Osteoblast (primary cell): ENCODE results near the gene FMN1. TPM values are rescaled to one million over a fixed set of nuclear protein-coding genes. Genes with fewer than 3 reads are reported as not detected.

Experiments used
- DNase-seq: peaks from one replicate; pipeline ENCODE4 v3.0.0; 2011; ENCODE audit warnings: low spot score, mixed read lengths; ENCODE audit not compliant: insufficient read length; ENCODE audit errors: missing footprints
- H2AFZ ChIP-seq: 2 replicates; pipeline ENCODE4 v1.6.0; 2011; ENCODE audit warnings: mild to moderate bottlenecking, low read length
- H3K27ac ChIP-seq: 2 replicates; pipeline ENCODE4 v1.5.1; 2011; ENCODE audit warnings: mild to moderate bottlenecking, low read depth, low read length, moderate library complexity
- H3K27me3 ChIP-seq: 2 replicates; pipeline ENCODE4 v1.6.0; 2012; ENCODE audit warnings: mild to moderate bottlenecking, control low read depth, inconsistent platforms, low read length, moderate library complexity; ENCODE audit not compliant: insufficient read depth
- H3K36me3 ChIP-seq: 2 replicates; pipeline ENCODE4 v1.5.1; 2011; ENCODE audit warnings: mild to moderate bottlenecking, low read length, control low read depth, moderate library complexity; ENCODE audit not compliant: insufficient read depth
- H3K4me1 ChIP-seq: 2 replicates; pipeline ENCODE4 v1.5.1; 2011; ENCODE audit warnings: mild to moderate bottlenecking, low read length, control low read depth, moderate library complexity; ENCODE audit not compliant: insufficient read depth
- H3K4me2 ChIP-seq: 2 replicates; pipeline ENCODE4 v1.6.0; 2011; ENCODE audit warnings: mild to moderate bottlenecking, low read length; ENCODE audit not compliant: insufficient read depth
- H3K4me3 ChIP-seq: fragments of 200-600 bp; sonication (generic); 3 replicates; pipeline ENCODE4 v1.5.1; 2012; ENCODE audit warnings: mild to moderate bottlenecking, low read length, inconsistent platforms; ENCODE audit not compliant: insufficient read depth
- H3K79me2 ChIP-seq: 2 replicates; pipeline ENCODE4 v1.6.0; 2012; ENCODE audit warnings: mild to moderate bottlenecking, low read length, control low read depth, inconsistent platforms; ENCODE audit not compliant: insufficient read depth
- H3K9me3 ChIP-seq: 2 replicates; pipeline ENCODE4 v1.5.1; 2011; ENCODE audit warnings: low read depth, low read length, control low read depth
- H4K20me1 ChIP-seq: 2 replicates; pipeline ENCODE4 v1.6.0; 2012; ENCODE audit warnings: mild to moderate bottlenecking, low read length, control low read depth; ENCODE audit not compliant: insufficient read depth
- CTCF ChIP-seq: IDR thresholded peaks from 2 replicates; pipeline ENCODE4 v1.5.1; 2011; ENCODE audit warnings: mild to moderate bottlenecking, low read depth, low read length, moderate library complexity; ENCODE audit errors: extremely low read depth
- total RNA-seq: library from RNA; depleted of rRNA; stranded (reverse); fragments of >200 nt; gene quantifications from 2 replicates; pipeline ENCODE4 v1.2.3, GENCODE V29; 2012

Gene FMN1
- total RNA-seq, 1 donor = 9.0 TPM

DNA sequence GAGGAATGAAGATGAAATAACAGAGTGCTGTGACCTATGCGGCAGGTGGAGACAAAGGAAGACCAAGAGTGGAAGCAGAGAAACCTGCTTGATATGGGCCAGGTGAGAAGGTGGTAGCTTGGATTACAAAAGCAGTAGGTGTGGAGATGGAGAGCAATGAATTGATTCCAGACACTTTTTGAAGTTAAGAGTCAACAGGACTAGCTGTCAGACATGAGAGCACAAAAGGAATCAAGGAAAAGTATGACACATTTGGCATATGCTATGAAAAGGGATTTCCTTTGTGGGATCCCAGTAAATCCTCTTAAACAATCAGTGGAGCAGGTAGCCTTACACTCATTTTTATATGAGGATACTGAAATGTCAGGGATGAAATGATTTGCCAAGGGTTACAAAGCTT, 316.2 kb downstream of the FMN1 start:
- Histone ChIP-seq H3K27me3 (no peaks in the 10 kb centered on the region), H2AFZ (no peak overlapping the region), H3K9me3 (no peaks in the 10 kb centered on the region), H3K4me2 (no peak overlapping the region), H3K79me2 (no peaks in the 10 kb centered on the region), H3K36me3 (no peaks in the 10 kb centered on the region), H3K4me1 (peaks cover 4% of the 10 kb centered on the region), H3K4me3 (no peak overlapping the region), H4K20me1 (no peaks in the 10 kb centered on the region), H3K27ac (no peak overlapping the region)
- DNase-seq = no peak
- TF ChIP-seq CTCF = no peak

- H3K4me2 ChIP-seq = no peak overlapping the region
- H3K4me1 ChIP-seq = peaks cover 13% of the 10 kb centered on the region
- DNase-seq = no peak
- H3K27ac ChIP-seq = peak overlapping the region; percentile 9
- H2AFZ ChIP-seq = no peak overlapping the region
- H3K9me3 ChIP-seq = no peaks in the 10 kb centered on the region
- no peaks in the 10 kb centered on the region for H3K36me3 ChIP-seq
- H4K20me1 ChIP-seq = no peaks in the 10 kb centered on the region
- no peak for TF ChIP-seq CTCF
- no peaks in the 10 kb centered on the region for H3K79me2 ChIP-seq
- no peak overlapping the region for H3K4me3 ChIP-seq
- H3K27me3 ChIP-seq = no peaks in the 10 kb centered on the region
Measured at GRCh38 chr15:32877252-32878019, 317.1 kb downstream of the FMN1 start.

- Histone ChIP-seq H3K36me3 (peaks cover 3% of the 10 kb centered on the region), H3K9me3 (no peaks in the 10 kb centered on the region), H4K20me1 (no peaks in the 10 kb centered on the region), H3K4me3 (no peak overlapping the region), H3K4me1 (peaks cover 41% of the 10 kb centered on the region), H3K4me2 (no peak overlapping the region), H2AFZ (no peak overlapping the region), H3K27me3 (no peaks in the 10 kb centered on the region), H3K27ac (peak overlapping the region; percentile 98), H3K79me2 (no peaks in the 10 kb centered on the region)
- no peak for TF ChIP-seq CTCF
- DNase-seq = peak; percentile 6
Measured at GRCh38 chr15:32873284-32874114, 321.0 kb downstream of the FMN1 start.
